HG03469 (cell line): ENCODE results near the gene FERMT3.

ENCODE experiments used
- ATAC-seq: cut with Tn5 transposase; IDR thresholded peaks from one replicate; pipeline ENCODE4 v1.9.1; 2021; ENCODE audit warnings: mild to moderate bottlenecking, moderate library complexity, moderate number of reproducible peaks; ENCODE audit not compliant: unreplicated experiment

The FERMT3 gene

DNA sequence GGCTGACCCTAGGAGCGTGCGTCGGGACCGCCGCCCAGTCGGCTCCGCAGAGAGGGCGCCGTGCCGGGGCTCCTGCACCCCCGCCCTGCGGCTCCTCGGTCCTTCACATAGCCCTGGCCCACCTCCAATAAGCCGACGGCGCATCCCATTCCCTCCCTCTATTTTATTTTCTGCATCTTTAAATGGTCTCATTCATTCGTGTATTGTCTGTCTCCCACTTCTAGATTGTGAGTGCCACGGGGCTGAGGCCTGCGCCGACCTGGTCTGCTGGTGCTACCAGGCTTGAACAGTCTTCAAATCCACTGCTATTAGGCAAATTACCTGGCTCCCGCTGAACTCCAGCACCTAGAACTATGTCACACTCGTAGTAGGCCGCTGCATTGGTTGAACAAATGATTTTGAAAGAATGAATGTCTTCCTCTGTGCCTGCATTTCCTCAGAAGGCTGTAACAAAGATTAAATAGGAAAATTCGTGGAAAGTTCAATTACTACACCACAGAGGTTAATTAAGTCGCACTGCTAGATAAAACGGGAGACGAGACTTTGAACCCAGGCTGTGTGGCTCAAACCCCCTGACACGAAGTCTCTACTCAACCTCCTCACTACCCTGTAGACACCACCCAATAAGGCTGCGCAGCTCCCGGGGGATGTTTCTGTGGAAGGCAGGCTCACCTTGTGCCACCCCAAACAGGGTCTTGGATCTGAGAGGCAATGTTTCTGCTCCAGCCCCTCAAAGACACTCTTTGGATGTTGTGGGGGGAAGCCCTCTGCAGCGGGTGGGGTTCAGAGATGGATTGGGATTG is 41.4 kb downstream of the FERMT3 start:
- no peak for ATAC-seq

DNA sequence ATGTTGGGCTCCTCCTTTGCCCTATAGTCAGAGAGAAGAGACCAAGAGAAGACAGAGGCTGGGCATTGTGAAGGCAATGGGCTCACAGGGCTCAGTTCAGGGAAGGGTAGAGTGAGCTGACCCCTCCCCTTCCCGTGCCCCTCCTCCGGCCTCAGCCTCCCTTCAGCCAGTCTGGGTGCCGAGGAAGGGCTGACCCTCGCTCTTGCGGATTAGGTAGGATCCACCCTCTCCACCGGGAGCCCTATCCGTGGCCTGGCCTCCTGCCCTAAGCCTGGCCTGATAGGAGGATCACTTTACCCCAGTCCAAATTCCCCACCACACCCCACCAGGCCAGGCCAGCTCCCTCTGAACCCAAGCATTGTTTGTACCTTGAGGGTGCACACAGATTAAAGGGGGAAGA is 42.1 kb downstream of the FERMT3 start:
- no peak for ATAC-seq

GRCh38 chr11:64249038-64249437 is 42.5 kb downstream of the FERMT3 start:
- no peak for ATAC-seq

DNA sequence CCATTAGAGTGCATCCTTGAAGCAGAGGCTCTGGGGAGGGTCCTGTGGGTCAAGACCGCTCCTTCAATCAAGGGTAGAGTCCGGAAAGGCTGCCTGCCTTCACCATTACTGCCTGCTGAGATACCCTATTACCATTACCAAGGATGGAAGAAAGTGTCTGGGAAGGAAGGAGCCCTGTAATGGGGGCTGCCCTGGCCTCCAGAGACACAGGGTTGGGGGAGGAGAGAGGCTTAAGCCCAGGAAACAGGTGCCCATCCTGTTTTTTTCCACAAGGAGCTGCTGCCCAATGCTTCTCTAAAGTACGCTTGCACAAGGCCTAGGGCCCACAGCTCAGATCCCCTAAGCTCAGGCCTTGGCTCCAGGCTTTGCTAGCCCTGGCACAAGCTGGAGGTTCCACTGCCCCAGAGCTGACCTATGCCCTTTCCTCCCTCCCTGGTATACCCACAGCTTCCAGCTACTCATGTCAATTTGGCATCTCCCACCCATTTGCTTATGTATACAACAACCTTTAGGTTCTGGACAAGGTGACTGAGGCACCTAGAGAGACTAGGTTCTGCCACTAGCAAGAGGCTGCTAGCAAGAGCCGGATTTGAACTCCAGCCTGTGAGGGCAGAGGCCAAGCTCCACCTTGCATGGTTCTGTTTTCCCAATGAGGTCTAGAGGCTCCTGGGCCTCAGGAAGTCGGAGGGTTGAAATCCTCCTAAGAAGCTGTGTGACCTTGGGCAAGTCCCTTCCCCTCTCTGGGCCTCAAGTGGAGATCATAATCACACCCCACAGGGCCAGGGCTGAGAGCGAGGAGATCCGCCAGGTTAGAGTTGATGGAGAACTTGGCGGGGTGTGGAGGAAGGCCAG is 43.3 kb downstream of the FERMT3 start:
- ATAC-seq = no peak

DNA sequence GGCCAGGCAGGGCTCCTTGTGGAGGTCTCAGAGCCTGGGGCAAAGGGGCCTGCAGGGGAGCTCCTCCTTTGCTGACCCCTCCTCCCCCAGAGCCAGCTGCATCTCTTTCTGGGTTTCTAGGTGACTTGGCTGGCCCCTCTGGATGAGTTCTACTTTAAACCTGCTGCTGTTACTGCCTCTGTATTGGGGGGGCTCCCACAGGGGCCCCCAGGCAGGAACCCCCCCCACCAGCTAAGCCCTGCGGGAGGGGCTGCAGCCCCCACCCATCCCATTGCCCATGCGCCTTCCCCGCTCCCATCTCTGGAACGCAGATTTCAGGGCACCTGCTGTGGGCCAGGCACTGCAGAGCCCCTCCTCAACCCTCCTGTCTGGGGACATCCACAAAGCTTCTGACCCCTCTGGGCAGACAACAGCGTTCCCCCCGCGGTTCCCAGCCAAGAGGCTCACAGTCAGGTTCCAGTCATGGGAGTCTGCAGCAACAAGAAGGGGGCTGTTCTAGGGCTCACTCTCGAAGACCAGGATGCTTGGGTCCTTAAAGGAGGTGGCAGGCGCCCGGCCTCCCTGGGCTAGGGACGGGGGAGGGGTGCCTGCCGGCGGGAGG is 44.0 kb downstream of the FERMT3 start:
- no peak for ATAC-seq

- ATAC-seq = no peak
These were observed 44.7 kb downstream of the FERMT3 start, which contains the start of gene PLCB3 for GRCh38 chr11:64251016-64251752. TSS of gene PLCB3 (plus strand) at chr11:64251530. CDS start at chr11:64251650, 120 bp downstream.

DNA sequence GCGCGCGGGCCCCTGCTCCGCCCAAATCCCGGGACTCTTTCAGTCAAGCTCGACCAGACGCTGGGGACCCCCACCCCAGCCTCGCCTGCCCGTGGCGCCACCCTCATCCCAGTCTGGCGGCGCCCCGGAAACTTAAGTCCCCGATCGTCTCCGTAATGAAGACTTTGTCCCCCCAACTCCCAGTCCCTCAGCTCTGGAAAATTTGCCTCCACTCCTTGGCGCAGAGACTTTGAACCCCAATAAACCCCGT is 45.2 kb downstream of the FERMT3 start:
- no peak for ATAC-seq

- no peak for ATAC-seq
These were observed 45.7 kb downstream of the FERMT3 start for GRCh38 chr11:64252003-64252872.

DNA sequence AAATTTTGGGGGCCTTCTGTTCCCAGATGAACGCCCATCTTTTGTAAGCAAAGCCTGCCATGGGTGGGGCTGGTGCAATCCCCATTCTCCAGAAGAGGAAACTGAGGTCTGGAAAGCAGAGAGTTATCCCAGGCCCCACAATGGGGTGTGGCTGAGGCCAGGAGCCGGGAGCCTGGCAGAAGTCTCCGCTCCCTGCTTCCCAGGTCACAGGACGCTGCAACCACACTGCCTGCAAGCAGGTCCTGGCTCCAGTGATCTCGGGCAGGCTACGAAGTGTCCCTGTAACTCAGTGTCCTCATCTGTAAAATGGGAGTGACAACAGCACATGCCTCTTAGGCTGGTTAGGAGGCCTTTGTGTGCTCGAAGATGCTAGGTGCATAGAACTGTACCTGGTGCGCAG is 46.5 kb downstream of the FERMT3 start:
- no peak for ATAC-seq

DNA sequence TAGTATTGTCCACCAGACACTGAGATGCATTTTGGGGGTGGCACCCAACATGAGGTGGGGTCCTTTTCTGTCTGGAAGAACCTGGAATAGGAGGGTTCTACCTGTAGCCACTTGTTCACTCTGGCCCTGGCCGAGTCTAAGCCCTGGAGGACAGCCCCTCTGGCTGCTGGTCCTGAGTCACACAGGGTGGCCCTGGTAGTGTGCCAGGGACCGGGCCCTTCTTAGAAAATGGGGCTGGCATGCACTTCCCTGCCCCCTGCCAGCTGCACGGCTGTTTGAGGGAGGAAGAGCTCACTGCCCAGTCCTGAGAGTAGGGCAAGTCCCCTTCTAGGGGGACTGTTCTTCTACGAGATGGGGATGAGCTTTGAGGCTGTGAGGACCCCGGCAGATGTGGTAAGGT is 47.0 kb downstream of the FERMT3 start:
- no peak for ATAC-seq

DNA sequence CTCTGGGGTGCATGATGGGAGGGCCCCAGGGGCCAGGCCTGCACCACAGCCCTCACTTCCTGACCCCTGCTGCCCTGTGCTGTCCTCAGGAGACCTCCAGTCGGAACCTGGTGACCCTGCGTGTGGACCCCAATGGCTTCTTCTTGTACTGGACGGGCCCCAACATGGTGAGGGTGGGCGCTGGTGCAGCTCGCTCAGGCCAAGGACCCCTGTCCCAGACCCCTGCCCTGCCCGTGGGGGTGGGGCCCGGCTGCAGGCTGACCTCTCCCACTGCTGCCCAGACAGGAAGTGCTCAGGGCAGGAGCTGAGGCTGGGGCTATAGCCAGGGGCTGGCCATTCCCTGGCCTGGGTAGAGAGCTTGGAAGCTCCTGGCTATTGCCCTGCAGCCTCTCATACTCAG is 47.8 kb downstream of the FERMT3 start:
- no peak for ATAC-seq

DNA sequence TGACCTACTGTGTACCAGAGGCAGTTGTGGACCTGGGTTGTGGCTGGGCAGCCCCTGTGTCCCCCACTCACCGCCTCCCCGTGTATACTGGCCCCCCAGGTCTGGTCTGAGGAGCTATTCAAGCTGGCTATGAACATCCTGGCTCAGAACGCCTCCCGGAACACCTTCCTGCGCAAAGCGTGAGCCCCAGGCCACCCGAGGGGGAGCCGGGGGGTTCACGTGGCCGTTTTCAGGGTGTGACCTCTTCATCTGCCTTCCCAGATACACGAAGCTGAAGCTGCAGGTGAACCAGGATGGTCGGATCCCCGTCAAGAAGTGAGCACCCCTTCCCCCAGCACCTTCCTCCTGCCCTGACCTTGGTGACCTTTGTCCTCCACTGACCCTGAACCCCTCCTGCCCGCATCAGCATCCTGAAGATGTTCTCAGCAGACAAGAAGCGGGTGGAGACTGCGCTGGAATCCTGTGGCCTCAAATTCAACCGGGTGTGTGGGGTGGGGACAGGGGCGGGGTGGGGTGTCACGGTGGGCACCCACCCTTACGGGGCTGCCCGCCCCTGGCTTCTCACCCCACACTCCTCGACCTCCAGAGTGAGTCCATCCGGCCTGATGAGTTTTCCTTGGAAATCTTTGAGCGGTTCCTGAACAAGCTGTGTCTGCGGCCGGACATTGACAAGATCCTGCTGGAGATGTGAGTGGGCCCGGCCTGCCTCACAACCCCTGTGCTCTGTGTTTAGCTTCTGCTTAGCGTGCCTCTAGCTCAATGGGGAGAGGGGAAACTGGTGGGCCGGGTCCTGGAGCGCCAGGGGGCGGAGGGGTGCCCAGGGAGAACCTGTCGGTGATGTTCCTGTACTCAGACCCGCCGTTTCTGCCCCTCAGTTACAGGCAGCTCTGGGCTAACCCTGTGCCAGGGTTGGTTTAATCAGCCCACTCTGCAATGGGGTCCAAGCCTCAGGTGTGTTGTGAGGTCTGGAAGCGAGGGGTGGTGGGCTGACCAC is 48.9 kb downstream of the FERMT3 start:
- ATAC-seq = no peak

- no peak for ATAC-seq
These were observed 49.8 kb downstream of the FERMT3 start for GRCh38 chr11:64256300-64256699.

DNA sequence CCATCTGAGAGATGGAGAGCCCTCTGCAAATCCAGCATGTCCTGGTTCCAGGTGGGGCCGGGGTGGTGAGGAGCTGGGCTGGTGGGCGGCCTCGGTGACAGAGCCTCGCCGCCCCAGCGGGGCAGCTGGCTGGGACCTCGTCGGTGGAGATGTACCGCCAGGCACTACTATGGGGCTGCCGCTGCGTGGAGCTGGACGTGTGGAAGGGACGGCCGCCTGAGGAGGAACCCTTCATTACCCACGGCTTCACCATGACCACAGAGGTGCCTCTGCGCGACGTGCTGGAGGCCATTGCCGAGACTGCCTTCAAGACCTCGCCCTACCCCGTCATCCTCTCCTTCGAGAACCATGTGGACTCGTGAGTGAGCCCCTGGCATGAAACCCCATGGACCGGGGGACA is 51.8 kb downstream of the FERMT3 start:
- no peak for ATAC-seq

- no peak for ATAC-seq
These were observed 52.5 kb downstream of the FERMT3 start for GRCh38 chr11:64258946-64259532.

GRCh38 chr11:64259533-64260067 is 53.1 kb downstream of the FERMT3 start:
- no peak for ATAC-seq

- ATAC-seq = no peak
These were observed 53.7 kb downstream of the FERMT3 start for GRCh38 chr11:64260147-64260708.

DNA sequence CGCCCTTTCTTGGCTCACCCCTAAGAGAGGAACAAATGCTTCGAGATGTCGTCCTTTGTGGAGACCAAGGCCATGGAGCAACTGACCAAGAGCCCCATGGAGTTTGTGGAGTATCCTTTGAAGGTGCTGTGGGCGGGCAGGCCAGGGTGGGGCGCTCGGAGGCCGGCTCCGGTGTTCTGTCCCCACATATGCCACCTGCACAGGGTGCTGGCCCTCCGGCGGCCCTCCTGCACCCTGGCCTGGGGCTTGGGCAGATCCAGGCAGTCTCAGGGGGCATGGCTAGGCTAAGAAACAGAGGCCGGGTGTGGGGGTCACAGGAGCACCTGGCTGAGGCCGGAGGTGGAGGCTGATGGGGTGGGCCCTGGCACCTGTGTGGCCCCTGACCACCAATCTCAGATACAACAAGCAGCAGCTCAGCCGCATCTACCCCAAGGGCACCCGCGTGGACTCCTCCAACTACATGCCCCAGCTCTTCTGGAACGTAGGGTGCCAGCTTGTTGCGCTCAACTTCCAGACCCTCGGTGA is 55.1 kb downstream of the FERMT3 start:
- ATAC-seq = no peak
